HEK293T (cell line): ENCODE measurements around the gene LNX2.

Experiments used
- CTCF ChIA-PET: fragments of 350-600 bp; formaldehyde crosslinking; extraction: SDS; loops from one replicate; lab custom pipeline; 2021; ENCODE audit warnings: antibody characterized with exemption, inconsistent platforms; lab: Yijun Ruan, JAX
- POLR2A ChIA-PET: fragments of 350-600 bp; formaldehyde crosslinking; extraction: SDS; loops from one replicate; lab custom pipeline; 2020; ENCODE audit warnings: antibody characterized with exemption, inconsistent platforms; lab: Yijun Ruan, JAX
- DNase-seq: peaks from one replicate; pipeline ENCODE4 v3.0.0; 2012; ENCODE audit warnings: mixed read lengths; ENCODE audit errors: extremely low spot score
- ARNT ChIP-seq: fragments of 450-650 bp; IDR thresholded peaks from 2 replicates; pipeline ENCODE4 v1.6.1; 2017; ENCODE audit warnings: mild to moderate bottlenecking
- BHLHE40 ChIP-seq: fragments of 450-650 bp; IDR thresholded peaks from 2 replicates; pipeline ENCODE4 v1.6.1; 2016; ENCODE audit warnings: mild to moderate bottlenecking, moderate library complexity, borderline replicate concordance
- CTBP1 ChIP-seq: fragments of 450-650 bp; IDR thresholded peaks from 2 replicates; pipeline ENCODE4 v1.6.1; 2016; ENCODE audit warnings: borderline replicate concordance
- ELF4 ChIP-seq: fragments of 450-650 bp; IDR thresholded peaks from 2 replicates; pipeline ENCODE4 v1.6.1; 2017; ENCODE audit warnings: antibody characterized with exemption
- FOXA1 ChIP-seq: fragments of 450-650 bp; IDR thresholded peaks from 2 replicates; pipeline ENCODE4 v1.6.1; 2016; ENCODE audit warnings: mild to moderate bottlenecking
- FOXK2 ChIP-seq: fragments of 450-650 bp; IDR thresholded peaks from 2 replicates; pipeline ENCODE4 v1.6.1; 2016; ENCODE audit warnings: mild to moderate bottlenecking
- FOXM1 ChIP-seq: fragments of 450-650 bp; IDR thresholded peaks from 2 replicates; pipeline ENCODE4 v1.6.1; 2017; ENCODE audit warnings: mild to moderate bottlenecking, borderline replicate concordance
- HDGF ChIP-seq: fragments of 450-650 bp; IDR thresholded peaks from 2 replicates; pipeline ENCODE4 v1.6.1; 2017; ENCODE audit warnings: antibody characterized with exemption, borderline replicate concordance
- L3MBTL2 ChIP-seq: fragments of 450-650 bp; conservative IDR thresholded peaks from 2 replicates; pipeline ENCODE4 v1.6.1; 2016; ENCODE audit warnings: mild to moderate bottlenecking
- LEF1 ChIP-seq: fragments of 450-650 bp; IDR thresholded peaks from 2 replicates; pipeline ENCODE4 v1.6.1; 2017; ENCODE audit warnings: mild to moderate bottlenecking, borderline replicate concordance
- NFRKB ChIP-seq: fragments of 450-650 bp; IDR thresholded peaks from 2 replicates; pipeline ENCODE4 v1.6.1; 2016; ENCODE audit warnings: mild to moderate bottlenecking, moderate library complexity
- PKNOX1 ChIP-seq: fragments of 450-650 bp; IDR thresholded peaks from 2 replicates; pipeline ENCODE4 v1.6.1; 2016
- SP1 ChIP-seq: fragments of 450-650 bp; IDR thresholded peaks from 2 replicates; pipeline ENCODE4 v1.6.1; 2017
- SUZ12 ChIP-seq: fragments of 450-650 bp; IDR thresholded peaks from 2 replicates; pipeline ENCODE4 v1.6.1; 2016; ENCODE audit warnings: mild to moderate bottlenecking
- TARDBP ChIP-seq: fragments of 450-650 bp; IDR thresholded peaks from 2 replicates; pipeline ENCODE4 v1.6.1; 2016
- ZNF384 ChIP-seq: fragments of 450-650 bp; IDR thresholded peaks from 2 replicates; pipeline ENCODE4 v1.6.1; 2016

The LNX2 gene

GRCh38 chr13:27593267-27593666, 27.1 kb downstream of the LNX2 start:
- ChIA-PET CTCF (no interaction called here), POLR2A (no interaction called here)
- DNase-seq = no peak
- TF ChIP-seq FOXM1 (no peak), BHLHE40 (no peak), FOXA1 (no peak), SP1 (no peak), SUZ12 (no peak), ELF4 (no peak), NFRKB (no peak), CTBP1 (no peak)

GRCh38 chr13:27592865-27593264, 27.5 kb downstream of the LNX2 start:
- ChIA-PET CTCF (no interaction called here), POLR2A (no interaction called here)
- no peak for TF ChIP-seq FOXA1
- no peak for TF ChIP-seq HDGF
- TF ChIP-seq NFRKB = no peak
- no peak for TF ChIP-seq SP1
- TF ChIP-seq LEF1 = no peak
- TF ChIP-seq ARNT = no peak
- no peak for TF ChIP-seq SUZ12
- TF ChIP-seq ELF4 = no peak
- TF ChIP-seq PKNOX1 = no peak
- no peak for TF ChIP-seq BHLHE40
- no peak for TF ChIP-seq ZNF384
- TF ChIP-seq FOXK2 = no peak
- no peak for TF ChIP-seq L3MBTL2
- TF ChIP-seq TARDBP = no peak
- TF ChIP-seq CTBP1 = no peak
- TF ChIP-seq FOXM1 = no peak
- DNase-seq = no peak

GRCh38 chr13:27588405-27588804, 31.9 kb downstream of the LNX2 start:
- DNase-seq = no peak
- ChIA-PET POLR2A (no interaction called here), CTCF (no interaction called here)
- TF ChIP-seq ZNF384 (no peak), NFRKB (no peak), L3MBTL2 (no peak), ARNT (no peak), FOXM1 (no peak), TARDBP (no peak), FOXK2 (no peak), SUZ12 (no peak), FOXA1 (no peak)

GRCh38 chr13:27587095-27587746, 33.1 kb downstream of the LNX2 start:
- ChIA-PET POLR2A (no interaction called here), CTCF (no interaction called here)
- DNase-seq = no peak
- no peak for TF ChIP-seq FOXK2
- no peak for TF ChIP-seq ZNF384
- no peak for TF ChIP-seq SUZ12
- TF ChIP-seq FOXA1 = no peak
- no peak for TF ChIP-seq ARNT
- TF ChIP-seq LEF1 = no peak
- TF ChIP-seq BHLHE40 = no peak
- no peak for TF ChIP-seq TARDBP
- no peak for TF ChIP-seq ELF4
- TF ChIP-seq FOXM1 = no peak
- no peak for TF ChIP-seq NFRKB
- no peak for TF ChIP-seq CTBP1
- no peak for TF ChIP-seq PKNOX1
- no peak for TF ChIP-seq SP1
- no peak for TF ChIP-seq HDGF
- no peak for TF ChIP-seq L3MBTL2

- CTCF ChIA-PET = no interaction called here
- DNase-seq = no peak
Observed at GRCh38 chr13:27583645-27584044, 36.7 kb downstream of the LNX2 start.

More at GRCh38 chr13:27583645-27584044, 36.7 kb downstream of the LNX2 start:
- TF ChIP-seq FOXA1 = no peak
- TF ChIP-seq TARDBP = no peak
- no peak for TF ChIP-seq SP1
- TF ChIP-seq NFRKB = no peak
- TF ChIP-seq FOXK2 = no peak
- TF ChIP-seq ZNF384 = no peak
- no peak for TF ChIP-seq LEF1
- TF ChIP-seq CTBP1 = no peak
- no peak for TF ChIP-seq ELF4
- TF ChIP-seq BHLHE40 = no peak
- TF ChIP-seq L3MBTL2 = no peak
- TF ChIP-seq PKNOX1 = no peak
- TF ChIP-seq ARNT = no peak
- no peak for TF ChIP-seq FOXM1
- POLR2A ChIA-PET = no interaction called here
